Head of caudate nucleus (tissue), 42 donors: Measurements from ENCODE around the gene FLAD1.
A peak's percentile ranks its signal among the peaks of the same experiment; 100 is the strongest.
"Not testable (repeated sequence)": the region's sequence is repeated elsewhere in the genome, so short reads cannot be mapped to it uniquely, and the experiment has no call there.

Experiments
- DNase-seq, 42 donors: peaks; one replicate each; pipeline versions ENCODE4 v3.0.0 to v3.0.0-alpha.2; 2020 to 2021; ENCODE audit warnings: mixed read lengths in 7 of 42
- intact Hi-C: fragments of 100-400 bp; cut with DNase I; formaldehyde crosslinking; loops from one replicate; pipeline ENCODE4 v1.15.0; 2022

Gene FLAD1

DNA sequence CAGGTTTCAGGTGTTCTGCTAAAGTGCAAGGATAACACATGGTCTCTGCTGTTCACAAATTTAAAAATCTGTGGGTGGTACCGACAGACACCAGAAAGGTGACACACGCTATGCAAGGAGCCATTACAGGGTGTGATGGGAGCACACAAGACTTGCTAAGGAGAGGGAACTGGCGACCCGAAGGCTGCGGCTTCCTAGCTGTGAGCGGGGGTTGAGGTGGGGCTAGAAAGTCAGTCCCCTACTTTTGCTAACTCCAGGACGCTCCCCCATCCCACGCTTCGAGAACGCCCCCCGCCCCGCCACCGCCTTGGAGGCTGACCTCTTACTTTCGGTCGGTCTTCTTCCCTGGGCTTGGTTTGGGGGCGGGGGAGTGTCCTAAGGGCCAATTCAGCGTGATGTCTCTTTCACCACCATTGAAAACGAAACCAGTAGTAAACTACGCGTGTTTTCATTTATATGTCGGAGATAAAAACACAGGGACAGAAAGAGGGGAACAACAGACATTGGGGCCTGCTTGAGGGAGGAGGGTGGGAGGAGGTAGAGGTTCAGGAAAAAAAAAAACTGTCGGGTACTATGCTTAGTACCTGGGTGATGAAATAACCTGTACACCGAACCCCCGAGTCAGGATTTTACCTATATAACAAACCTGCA lies 7.6 kb upstream of the FLAD1 start:
- peak in 24 of 42 donors; percentile 14 to 64 (median 37) for DNase-seq

DNA sequence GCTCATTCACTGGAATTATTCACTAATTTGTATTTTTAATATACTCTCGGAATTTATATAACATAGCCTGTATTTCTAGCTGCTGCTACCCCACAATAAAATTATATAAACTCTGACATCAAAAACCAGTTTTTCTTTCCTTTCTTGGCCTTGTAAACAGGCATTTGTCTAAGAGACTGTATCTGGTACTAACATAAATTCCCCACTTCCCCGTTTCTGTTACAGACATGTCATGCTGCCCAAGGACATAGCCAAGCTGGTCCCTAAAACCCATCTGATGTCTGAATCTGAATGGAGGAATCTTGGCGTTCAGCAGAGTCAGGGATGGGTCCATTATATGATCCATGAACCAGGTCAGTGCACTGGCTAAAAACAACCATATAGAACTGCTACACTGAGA lies 5.4 kb upstream of the FLAD1 start:
- DNase-seq, intact Hi-C loops: not testable (repeated sequence)

More for the DNA sequence above, 7.6 kb upstream of the FLAD1 start:
- intact Hi-C loops: no loop called here

DNA sequence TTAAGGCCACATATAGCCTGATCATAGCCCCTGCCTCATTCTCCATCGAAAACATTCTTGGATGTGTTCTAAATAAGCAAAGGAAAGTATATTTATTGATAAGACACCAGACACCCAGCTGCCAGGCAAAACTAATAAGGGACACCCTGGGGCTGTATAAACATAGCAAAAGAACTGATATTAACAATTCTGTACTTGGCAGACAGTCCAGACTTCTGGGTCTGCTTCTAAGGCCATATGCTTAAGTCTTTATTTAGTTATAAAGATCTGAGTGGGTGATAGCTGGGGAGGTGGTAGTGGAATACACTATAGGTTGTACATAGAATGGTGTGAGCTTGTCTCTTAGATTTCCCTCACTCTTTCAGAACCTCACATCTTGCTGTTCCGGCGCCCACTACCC lies 4.8 kb upstream of the FLAD1 start:
- no peak for DNase-seq
- intact Hi-C loops: no loop called here

- intact Hi-C loops: loop anchor here (2.0 kb wide), 1 partner anchor 18 kb away; no protein-coding TSS in a partner anchor
- no peak for DNase-seq
These were observed 803 bp upstream of the FLAD1 start for GRCh38 chr1:154982341-154982740.

DNA sequence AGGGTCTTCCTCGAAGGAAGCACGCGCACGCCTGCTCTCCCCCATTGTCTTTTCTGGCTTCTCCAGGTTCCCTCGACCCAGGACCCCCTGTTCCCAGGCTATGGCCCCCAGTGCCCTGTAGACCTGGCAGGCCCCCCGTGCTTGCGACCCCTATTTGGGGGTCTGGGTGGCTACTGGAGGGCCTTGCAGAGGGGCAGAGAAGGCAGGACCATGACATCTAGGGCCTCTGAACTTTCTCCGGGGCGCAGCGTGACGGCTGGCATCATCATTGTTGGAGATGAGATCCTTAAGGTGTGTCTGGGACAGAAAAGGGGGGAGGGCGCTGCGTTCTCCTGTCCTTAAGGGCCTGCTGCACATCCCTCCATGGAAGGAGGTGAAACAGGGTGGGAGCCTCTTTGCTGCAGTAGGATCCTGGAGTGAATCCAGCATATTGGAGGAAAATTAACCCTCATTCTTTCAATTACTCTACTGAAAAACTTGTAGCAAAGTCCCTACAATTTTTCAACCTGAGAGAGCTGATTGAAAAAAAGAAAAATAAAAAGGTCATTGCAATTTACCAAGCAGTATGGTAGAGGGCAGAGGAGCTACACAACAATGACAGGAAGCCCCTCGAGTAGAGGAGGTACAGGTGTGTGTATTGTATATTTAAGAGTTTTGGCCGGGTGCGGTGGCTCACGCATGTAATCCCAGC lies 777 bp downstream of the FLAD1 start:
- intact Hi-C loops: loop anchor here (2.0 kb wide), 1 partner anchor 17 kb away; no protein-coding TSS in a partner anchor
- peak in 1 of 42 donors; percentile 19 for DNase-seq

- DNase-seq, intact Hi-C loops: not testable (repeated sequence)
These were observed 3.6 kb downstream of the FLAD1 start for GRCh38 chr1:154986736-154987135.

- intact Hi-C loops: no loop called here
- no peak for DNase-seq
These were observed 4.2 kb downstream of the FLAD1 start for GRCh38 chr1:154987326-154987725.

GRCh38 chr1:154988058-154988954 lies 5.2 kb downstream of the FLAD1 start:
- no peak for DNase-seq
- intact Hi-C loops: no loop called here

DNA sequence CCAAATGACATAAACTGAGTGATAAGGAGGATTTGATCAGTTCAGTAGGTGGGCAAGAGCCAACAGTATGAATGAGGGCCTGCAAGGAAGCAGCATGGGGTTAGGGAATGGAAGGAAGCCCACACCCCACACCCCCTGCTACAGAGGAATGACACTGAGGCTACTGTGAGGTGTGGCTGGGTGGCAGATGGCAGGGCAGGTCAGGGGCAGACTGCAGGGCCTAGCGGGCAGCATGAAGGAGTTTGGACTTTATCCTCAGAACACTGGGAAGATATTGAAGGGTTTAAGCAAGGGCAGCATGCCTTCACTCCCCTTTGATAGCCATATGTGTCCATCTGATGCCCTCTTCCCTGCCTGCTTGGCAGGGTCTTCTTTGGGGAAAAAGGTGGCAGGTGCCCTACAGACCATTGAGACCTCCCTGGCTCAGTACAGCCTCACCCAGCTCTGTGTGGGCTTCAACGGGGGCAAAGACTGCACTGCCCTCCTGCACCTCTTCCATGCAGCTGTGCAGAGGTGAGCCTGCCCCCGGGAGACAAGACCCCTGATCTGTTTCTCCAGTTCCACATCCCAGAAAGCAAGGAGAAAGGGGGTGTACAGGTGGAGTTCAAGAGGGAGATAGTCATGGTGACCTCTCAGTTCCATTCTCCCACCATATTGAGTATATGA lies 6.2 kb downstream of the FLAD1 start:
- intact Hi-C loops: no loop called here
- no peak for DNase-seq

DNA sequence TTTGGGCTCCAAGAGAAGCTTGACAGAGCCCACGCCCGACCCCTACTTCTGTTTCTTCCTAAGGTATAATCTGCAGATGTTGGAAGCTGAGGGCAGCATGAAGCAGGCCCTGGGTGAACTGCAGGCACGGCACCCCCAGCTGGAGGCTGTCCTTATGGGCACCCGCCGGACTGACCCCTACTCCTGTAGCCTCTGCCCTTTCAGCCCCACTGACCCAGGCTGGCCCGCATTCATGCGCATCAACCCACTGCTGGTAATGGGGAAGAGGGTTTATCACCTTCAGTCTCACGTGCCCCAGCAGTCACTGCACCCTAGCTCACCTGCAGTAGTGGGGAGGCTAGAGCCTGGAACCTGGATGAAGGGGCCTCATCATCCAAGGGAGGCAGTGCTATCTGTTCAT lies 7.1 kb downstream of the FLAD1 start:
- intact Hi-C loops: no loop called here
- no peak for DNase-seq

- intact Hi-C loops: no loop called here
- no peak for DNase-seq
These were observed 9.8 kb downstream of the FLAD1 start for GRCh38 chr1:154992721-154993571.

DNA sequence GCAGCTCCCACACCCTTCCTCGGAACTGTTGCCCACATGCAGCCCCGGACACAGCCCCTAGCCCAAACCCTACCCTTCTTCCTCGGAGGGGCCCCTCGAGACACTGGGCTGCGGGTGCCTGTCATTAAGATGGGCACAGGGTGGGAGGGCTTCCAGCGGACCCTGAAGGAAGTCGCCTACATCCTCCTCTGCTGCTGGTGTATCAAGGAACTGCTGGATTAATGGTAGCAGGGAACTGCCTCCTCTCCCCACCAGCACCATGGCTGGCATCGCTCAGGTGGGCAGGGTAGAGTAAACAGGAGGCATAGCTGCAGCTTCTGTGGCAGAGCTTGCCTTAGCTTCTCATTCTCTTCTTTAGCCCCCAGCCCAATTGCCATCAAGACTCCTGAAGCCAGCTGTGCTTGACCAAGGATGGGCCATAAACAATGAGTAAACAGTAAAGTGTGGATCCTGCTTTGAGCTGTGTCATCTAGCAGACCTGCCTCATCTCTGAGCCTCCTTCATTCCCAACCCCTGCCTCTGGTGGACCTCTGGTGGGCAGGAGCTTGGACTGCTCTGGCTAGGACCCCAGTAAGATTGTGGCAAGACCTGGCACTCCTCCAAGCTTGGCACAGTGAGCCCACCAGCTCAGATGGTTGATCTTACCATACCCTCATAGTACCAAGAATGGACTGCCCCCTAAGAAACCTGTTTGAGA lies 10.6 kb downstream of the FLAD1 start, which contains the start of gene LENEP:
TSS of gene LENEP (plus strand) at position 15 of the 697 bp plus-strand sequence. CDS start at position 37, 22 bp downstream.
- no peak for DNase-seq
- intact Hi-C loops: no loop called here

DNA sequence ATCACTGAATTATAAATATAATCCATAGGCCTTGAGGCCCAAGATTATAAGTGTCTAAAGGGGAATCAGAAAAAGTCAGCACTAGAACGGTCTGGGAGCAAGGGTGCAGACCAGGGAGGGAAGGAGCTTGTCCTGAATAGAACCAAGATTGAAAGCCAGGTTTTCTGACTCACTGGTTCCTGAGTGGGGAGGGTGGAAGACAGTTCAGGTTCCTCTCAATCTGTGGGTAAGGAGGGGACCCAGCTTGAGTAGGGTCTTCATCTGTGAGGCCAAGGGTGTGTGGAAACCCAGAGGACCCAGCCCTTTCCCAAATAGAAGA lies 11.1 kb downstream of the FLAD1 start:
- DNase-seq: no peak
- intact Hi-C loops: no loop called here

- intact Hi-C loops: no loop called here
- DNase-seq: no peak
These were observed 11.4 kb downstream of the FLAD1 start for GRCh38 chr1:154994591-154994990.

DNA sequence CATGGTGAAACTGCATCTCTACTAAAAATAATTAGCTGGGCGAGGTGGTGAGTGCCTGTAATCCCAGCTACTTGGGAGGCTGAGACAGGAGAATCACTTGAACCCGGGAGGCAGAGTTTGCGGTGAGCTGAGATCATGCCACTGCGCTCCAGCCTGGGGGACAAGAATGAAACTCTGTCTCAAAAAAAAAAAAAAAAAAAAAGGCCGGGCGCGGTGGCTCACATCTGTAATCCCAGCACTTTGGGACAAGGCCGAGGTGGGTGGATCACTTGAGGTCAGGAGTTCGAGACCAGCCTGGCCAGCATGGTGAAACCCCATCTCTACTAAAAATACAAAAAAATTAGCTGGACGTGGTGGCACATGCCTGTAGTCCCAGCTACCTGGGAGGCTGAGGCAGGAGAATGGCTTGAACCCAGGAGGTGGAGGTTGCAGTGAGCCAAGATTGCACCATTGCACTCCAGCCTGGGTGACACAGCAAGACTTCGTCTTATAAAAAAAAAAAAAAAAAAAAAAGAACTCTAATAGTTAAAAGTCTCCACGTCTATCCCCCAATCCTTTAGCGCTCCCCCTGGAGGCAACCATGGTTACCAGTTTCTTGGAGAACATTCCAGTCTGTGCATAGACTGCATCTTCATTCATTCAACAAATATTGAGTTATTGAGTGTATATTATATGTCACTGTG lies 12.3 kb downstream of the FLAD1 start:
- intact Hi-C loops: not testable (repeated sequence)
- DNase-seq: peak in 11 of 42 donors; percentile 28 to 76 (median 61)

GRCh38 chr1:154996966-154997701 lies 14.0 kb downstream of the FLAD1 start:
- intact Hi-C loops: no loop called here
- no peak for DNase-seq
